ENCODE data around the gene BDH1. TPM values are rescaled to one million over a fixed set of nuclear protein-coding genes. Genes with fewer than 3 reads are reported as not detected.
"Not testable (repeated sequence)": the region's sequence is repeated elsewhere in the genome, so short reads cannot be mapped to it uniquely, and the experiment has no call there.

Gene BDH1
- total RNA-seq, 2 experiments from 2014 or later = 53.6 to 58.7 TPM

DNA sequence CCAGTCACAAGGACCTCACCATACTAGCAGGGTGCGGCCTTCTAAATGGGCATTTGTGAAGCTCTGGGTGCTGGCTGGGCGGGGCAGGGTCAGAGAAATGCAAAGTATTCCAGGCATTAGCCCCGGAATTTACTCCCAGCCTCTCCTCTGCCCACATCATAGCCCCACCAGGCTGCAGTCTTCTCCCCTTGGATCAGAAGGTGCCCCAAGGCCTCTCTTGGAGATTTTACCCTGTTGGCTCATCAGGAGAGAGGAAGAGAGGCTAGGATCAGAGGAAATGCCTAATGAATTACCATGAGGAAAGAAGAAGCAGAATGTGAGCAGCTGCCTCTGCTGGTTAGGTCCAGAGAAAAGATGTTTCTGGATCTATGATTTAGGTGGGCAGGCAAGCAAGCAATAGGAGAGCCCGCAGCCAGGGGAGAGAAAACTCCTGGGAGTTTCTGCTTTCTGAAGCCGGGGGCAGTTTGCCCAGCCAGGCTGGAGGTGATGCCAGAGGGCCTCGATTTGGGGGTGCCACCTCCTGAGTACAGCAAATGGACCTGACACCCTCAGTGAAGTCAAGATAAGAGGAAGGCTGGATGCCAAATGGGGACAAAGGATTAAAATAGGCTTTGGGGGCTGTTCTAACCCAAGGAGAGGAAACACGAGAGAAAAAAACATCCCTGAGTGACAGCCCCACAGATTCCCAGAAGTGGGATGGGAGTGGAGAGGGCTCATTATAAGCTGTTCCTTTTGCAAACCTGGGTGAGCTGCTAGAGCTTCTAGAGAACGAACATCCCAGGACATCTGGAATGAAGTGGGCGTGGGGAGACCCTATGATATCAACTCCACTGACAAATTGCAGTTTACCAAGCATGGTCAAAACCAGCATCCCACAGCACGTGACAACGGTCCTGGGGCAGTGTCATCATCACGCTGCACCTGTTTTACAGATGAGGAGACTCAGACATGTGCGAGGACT, 65.4 kb downstream of the BDH1 start:
- ChIA-PET CTCF (interaction anchor here (1.7 kb wide), 1 partner anchor 12 kb away, joined by 5 read pairs; no protein-coding TSS in a partner anchor), POLR2A (interaction anchor here (0.6 kb wide), 1 partner anchor 306 kb away, joined by 3 read pairs; no protein-coding TSS in a partner anchor)
- Mint-ChIP-seq H3K4me1 (no peaks in the 10 kb centered on the region), H3K4me3 (no peak overlapping the region), H3K27ac (peak overlapping the region; percentile 2), H3K9me3 (no peaks in the 10 kb centered on the region), H3K27me3 (peaks cover 2% of the 10 kb centered on the region), H3K36me3 (ENCODE audit: low read depth) (no peaks in the 10 kb centered on the region)
- no peak for DNase-seq

DNA sequence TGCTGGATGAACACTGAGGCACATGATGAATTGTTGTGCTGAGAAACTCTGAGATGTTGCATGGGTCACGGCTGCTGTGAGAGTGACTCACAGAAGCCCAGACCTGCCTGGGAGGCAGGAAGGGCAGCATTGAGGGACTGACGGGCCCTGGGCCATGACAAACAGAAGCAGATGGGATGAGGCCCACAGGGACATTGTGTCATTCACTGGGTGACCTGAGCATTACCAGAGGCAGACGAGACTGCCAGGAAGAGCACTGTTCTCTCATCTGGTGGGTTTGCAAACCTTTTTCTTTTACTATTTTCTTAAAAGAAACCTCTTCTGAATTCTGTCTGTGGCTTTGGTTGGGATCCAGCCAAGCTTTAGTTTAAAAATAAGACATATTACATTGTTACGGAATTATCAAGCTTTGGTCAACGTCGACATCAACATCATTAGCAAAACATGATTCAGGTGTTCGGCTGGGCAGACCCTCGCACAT, 67.8 kb downstream of the BDH1 start:
- ChIA-PET POLR2A (no interaction called here), CTCF (interaction anchor here (0.6 kb wide), 1 partner anchor 1047 kb away, joined by 3 read pairs; no protein-coding TSS in a partner anchor)
- Mint-ChIP-seq H3K36me3 (ENCODE audit: low read depth) (no peaks in the 10 kb centered on the region), H3K27me3 (no peaks in the 10 kb centered on the region), H3K9me3 (no peaks in the 10 kb centered on the region), H3K4me3 (no peak overlapping the region), H3K4me1 (no peaks in the 10 kb centered on the region), H3K27ac (no peak overlapping the region)
- DNase-seq = no peak

DNA sequence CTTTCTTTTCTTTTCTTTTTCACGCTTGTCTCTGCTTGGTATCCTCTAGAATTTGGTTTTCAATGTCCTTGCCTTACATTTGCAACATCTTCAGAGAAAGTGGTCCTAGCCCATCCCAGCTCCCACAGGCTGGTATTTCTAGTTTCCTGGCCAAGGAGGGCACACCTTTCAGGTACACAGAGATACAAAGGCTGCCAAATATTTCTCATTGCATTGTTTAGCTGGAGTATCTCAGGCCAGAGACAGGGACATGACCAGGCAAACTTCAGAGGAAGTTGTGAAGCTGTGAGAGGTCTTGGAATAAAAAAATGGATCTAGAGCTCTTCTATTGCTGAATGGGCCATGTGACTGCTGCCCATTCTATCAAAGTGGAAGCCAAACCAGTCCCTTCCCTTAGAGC, 68.9 kb downstream of the BDH1 start:
- Mint-ChIP-seq H3K9me3 (no peaks in the 10 kb centered on the region), H3K36me3 (ENCODE audit: low read depth) (no peaks in the 10 kb centered on the region), H3K27ac (no peak overlapping the region), H3K4me3 (no peak overlapping the region), H3K27me3 (no peaks in the 10 kb centered on the region), H3K4me1 (no peaks in the 10 kb centered on the region)
- DNase-seq = no peak
- POLR2A ChIA-PET = interaction anchor here (0.7 kb wide), 1 partner anchor 264 kb away, joined by 3 read pairs; no protein-coding TSS in a partner anchor
- CTCF ChIA-PET = interaction anchor here (0.8 to 1.0 kb wide), 2 partner anchors 8 to 15 kb away, joined by 3 read pairs; no protein-coding TSS in a partner anchor

- Mint-ChIP-seq H3K4me1 (no peaks in the 10 kb centered on the region), H3K27ac (no peak overlapping the region), H3K27me3 (peaks cover 4% of the 10 kb centered on the region), H3K4me3 (no peak overlapping the region), H3K9me3 (no peaks in the 10 kb centered on the region), H3K36me3 (ENCODE audit: low read depth) (no peaks in the 10 kb centered on the region)
- ChIA-PET CTCF (interaction anchor here (1.1 to 1.6 kb wide), 3 partner anchors 12 to 48 kb away, joined by 3 to 4 read pairs (median 4); no protein-coding TSS in a partner anchor), POLR2A (no interaction called here)
- DNase-seq = no peak
Observed at GRCh38 chr3:197485143-197485542, 70.6 kb downstream of the BDH1 start.

DNA sequence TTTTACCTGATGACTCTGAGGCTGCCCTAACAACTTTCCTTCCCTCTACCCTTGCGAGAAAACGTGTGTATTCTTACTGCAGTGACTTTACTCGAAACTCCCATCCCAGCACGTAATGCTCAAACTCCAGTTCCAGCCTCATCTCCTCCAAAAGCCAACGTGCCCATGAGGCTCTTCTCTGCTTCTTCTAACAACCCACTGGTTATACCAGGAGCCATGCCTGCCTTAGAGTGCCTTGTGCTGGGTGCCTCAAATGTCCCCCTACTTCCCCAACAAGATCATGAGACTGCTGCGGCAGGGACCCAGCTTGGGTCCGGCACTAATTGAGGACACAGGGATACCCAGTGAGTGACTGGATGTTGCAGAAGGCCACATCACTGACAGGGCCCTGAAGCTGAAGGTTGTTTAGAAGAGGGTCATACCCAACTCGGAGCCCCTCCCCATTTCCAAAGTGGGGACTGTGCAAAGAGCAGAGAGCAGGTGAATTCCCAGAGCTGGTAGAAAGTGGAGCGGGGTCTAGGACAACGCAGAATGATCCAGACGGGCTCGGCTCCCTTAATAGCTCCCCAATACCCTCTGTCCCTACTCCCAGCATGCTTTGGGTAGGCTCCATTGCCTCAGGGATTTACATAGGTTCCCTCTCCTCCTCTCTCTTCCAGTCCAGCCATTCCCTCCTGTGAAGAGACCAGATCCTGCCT, 71.4 kb downstream of the BDH1 start:
- CTCF ChIA-PET = interaction anchor here (1.1 to 1.5 kb wide), 4 partner anchors 13 to 49 kb away, joined by 3 to 4 read pairs (median 3); no protein-coding TSS in a partner anchor
- no peak for DNase-seq
- Mint-ChIP-seq H3K9me3 (no peaks in the 10 kb centered on the region), H3K4me1 (no peaks in the 10 kb centered on the region), H3K27me3 (peaks cover 9% of the 10 kb centered on the region), H3K36me3 (ENCODE audit: low read depth) (no peaks in the 10 kb centered on the region), H3K27ac (no peak overlapping the region), H3K4me3 (no peak overlapping the region)
- POLR2A ChIA-PET = no interaction called here

- Mint-ChIP-seq H3K9me3 (no peaks in the 10 kb centered on the region), H3K4me3 (no peak overlapping the region), H3K36me3 (ENCODE audit: low read depth) (no peaks in the 10 kb centered on the region), H3K4me1 (no peaks in the 10 kb centered on the region), H3K27ac (no peak overlapping the region), H3K27me3 (peaks cover 10% of the 10 kb centered on the region)
- no peak for DNase-seq
- ChIA-PET CTCF (no interaction called here), POLR2A (no interaction called here)
Observed at GRCh38 chr3:197482001-197482400, 73.8 kb downstream of the BDH1 start.

- no peaks in the 10 kb centered on the region for H3K9me3 Mint-ChIP-seq
- CTCF ChIA-PET = interaction anchor here (0.6 to 1.4 kb wide), 3 partner anchors 17 to 367 kb away, joined by 3 to 4 read pairs (median 3); no protein-coding TSS in a partner anchor
- POLR2A ChIA-PET = no interaction called here
- no peak for DNase-seq
- H3K27ac Mint-ChIP-seq = no peak overlapping the region
- no peaks in the 10 kb centered on the region for H3K36me3 Mint-ChIP-seq (ENCODE audit: low read depth)
- H3K4me1 Mint-ChIP-seq = no peaks in the 10 kb centered on the region
- H3K27me3 Mint-ChIP-seq = peaks cover 10% of the 10 kb centered on the region
- no peak overlapping the region for H3K4me3 Mint-ChIP-seq
Observed at GRCh38 chr3:197480320-197480719, 75.4 kb downstream of the BDH1 start.

- Mint-ChIP-seq H3K36me3 (ENCODE audit: low read depth) (no peaks in the 10 kb centered on the region), H3K9me3 (no peaks in the 10 kb centered on the region), H3K4me1 (no peaks in the 10 kb centered on the region), H3K27ac (no peak overlapping the region), H3K4me3 (no peak overlapping the region), H3K27me3 (peaks cover 13% of the 10 kb centered on the region)
- ChIA-PET CTCF (interaction anchor here (1.0 to 1.6 kb wide), 3 partner anchors 8 to 243 kb away, joined by 3 read pairs; no protein-coding TSS in a partner anchor), POLR2A (interaction anchor here (0.9 kb wide), 1 partner anchor 14 kb away, joined by 3 read pairs; no protein-coding TSS in a partner anchor)
- no peak for DNase-seq
Observed at GRCh38 chr3:197478746-197479668, 76.8 kb downstream of the BDH1 start.

DNA sequence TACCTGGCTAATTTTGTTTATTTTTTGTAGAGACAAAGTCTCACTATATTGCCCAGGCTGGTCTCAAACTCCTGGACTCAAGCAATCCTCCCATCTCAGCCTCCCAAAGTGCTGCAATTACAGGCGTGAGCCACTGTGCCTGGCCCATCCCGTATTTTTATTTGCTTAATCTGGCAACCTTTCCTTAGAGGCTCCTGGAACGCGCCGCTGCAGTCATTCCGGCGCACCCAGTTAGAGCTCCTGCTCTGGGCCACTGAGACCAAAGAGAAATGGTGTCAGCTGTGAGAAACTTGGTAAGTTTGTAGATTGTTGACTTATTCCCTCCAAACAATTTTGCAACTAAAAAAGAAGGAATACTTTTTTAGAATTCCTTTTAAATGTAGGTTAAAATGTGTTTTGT, 78.0 kb downstream of the BDH1 start:
- H3K9me3 Mint-ChIP-seq; H3K36me3 Mint-ChIP-seq (ENCODE audit: low read depth); H3K4me3 Mint-ChIP-seq; DNase-seq; POLR2A ChIA-PET; H3K4me1 Mint-ChIP-seq; H3K27ac Mint-ChIP-seq: not testable (repeated sequence)
- H3K27me3 Mint-ChIP-seq = peaks cover 13% of the 10 kb centered on the region
- CTCF ChIA-PET = interaction anchor here (1.4 to 1.6 kb wide), 2 partner anchors 9 to 60 kb away, joined by 3 read pairs; no protein-coding TSS in a partner anchor

GRCh38 chr3:197475997-197476525, 79.7 kb downstream of the BDH1 start:
- peaks cover 11% of the 10 kb centered on the region for H3K27me3 Mint-ChIP-seq
- ChIA-PET CTCF (interaction anchor here (0.7 kb wide), 1 partner anchor 34 kb away, joined by 5 read pairs; no protein-coding TSS in a partner anchor), POLR2A (no interaction called here)
- H3K27ac Mint-ChIP-seq = no peak overlapping the region
- H3K4me1 Mint-ChIP-seq = no peaks in the 10 kb centered on the region
- H3K9me3 Mint-ChIP-seq = no peaks in the 10 kb centered on the region
- no peak for DNase-seq
- no peak overlapping the region for H3K4me3 Mint-ChIP-seq
- H3K36me3 Mint-ChIP-seq (ENCODE audit: low read depth) = no peaks in the 10 kb centered on the region

- H3K4me3 Mint-ChIP-seq = no peak overlapping the region
- H3K9me3 Mint-ChIP-seq = no peaks in the 10 kb centered on the region
- ChIA-PET POLR2A (no interaction called here), CTCF (interaction anchor here (0.7 to 1.7 kb wide), 2 partner anchors 27 to 35 kb away, joined by 5 read pairs; no protein-coding TSS in a partner anchor)
- no peak overlapping the region for H3K27ac Mint-ChIP-seq
- no peaks in the 10 kb centered on the region for H3K36me3 Mint-ChIP-seq (ENCODE audit: low read depth)
- peaks cover 13% of the 10 kb centered on the region for H3K27me3 Mint-ChIP-seq
- no peak for DNase-seq
- no peaks in the 10 kb centered on the region for H3K4me1 Mint-ChIP-seq
Observed at GRCh38 chr3:197475514-197475913, 80.3 kb downstream of the BDH1 start.

Data from activated CD4-positive, alpha-beta T cell treated with anti-CD3 and anti-CD28 coated beads, Interleukin-2, amount 10 ng/mL, durations not matched to agents 7 days and 5 days (primary cell).